Stimulated activated naive CD8-positive, alpha-beta T cell treated with anti-CD3 and anti-CD28 coated beads, Interleukin-15, Interleukin-2, amounts not matched to agents 100 ng/mL and 50 ng/mL, for 24 hours (primary cell): ENCODE measurements around the gene TCF7L2.

Source experiments
- H3K27ac Mint-ChIP-seq: one replicate; pipeline ENCODE4 v1.8.0; 2021; ENCODE audit warnings: mild to moderate bottlenecking, mixed read lengths
- H3K27me3 Mint-ChIP-seq: one replicate; pipeline ENCODE4 v1.8.0; 2021; ENCODE audit warnings: mixed read lengths
- H3K36me3 Mint-ChIP-seq: one replicate; pipeline ENCODE4 v1.8.0; 2021; ENCODE audit warnings: low read depth, mixed read lengths
- H3K4me1 Mint-ChIP-seq: one replicate; pipeline ENCODE4 v1.8.0; 2021; ENCODE audit warnings: low read depth, mixed read lengths
- H3K4me3 Mint-ChIP-seq: one replicate; pipeline ENCODE4 v1.8.0; 2021; ENCODE audit warnings: mild to moderate bottlenecking, mixed read lengths
- H3K9me3 Mint-ChIP-seq: one replicate; pipeline ENCODE4 v1.8.0; 2021; ENCODE audit warnings: mixed read lengths

The TCF7L2 gene

GRCh38 chr10:113213035-113213434 is 263.0 kb downstream of the TCF7L2 start:
- Mint-ChIP-seq H3K36me3 (no peaks in the 10 kb centered on the region), H3K27ac (no peak overlapping the region), H3K9me3 (peaks cover 23% of the 10 kb centered on the region), H3K4me1 (no peaks in the 10 kb centered on the region), H3K27me3 (peaks cover 18% of the 10 kb centered on the region), H3K4me3 (no peak overlapping the region)

- H3K27ac Mint-ChIP-seq = no peak overlapping the region
- H3K4me1 Mint-ChIP-seq = no peaks in the 10 kb centered on the region
- peaks cover 14% of the 10 kb centered on the region for H3K9me3 Mint-ChIP-seq
- H3K4me3 Mint-ChIP-seq = no peak overlapping the region
- peaks cover 17% of the 10 kb centered on the region for H3K27me3 Mint-ChIP-seq
- no peaks in the 10 kb centered on the region for H3K36me3 Mint-ChIP-seq
Observed at GRCh38 chr10:113214331-113214730, 264.3 kb downstream of the TCF7L2 start.

- Mint-ChIP-seq H3K27ac (no peak overlapping the region), H3K27me3 (peaks cover 12% of the 10 kb centered on the region), H3K36me3 (no peaks in the 10 kb centered on the region), H3K4me1 (no peaks in the 10 kb centered on the region), H3K4me3 (no peak overlapping the region), H3K9me3 (peaks cover 12% of the 10 kb centered on the region)
Observed at GRCh38 chr10:113216102-113216501, 266.1 kb downstream of the TCF7L2 start.
